GM21423 (cell line): Measurements from ENCODE around the gene XAF1.
"Not testable (repeated sequence)": the region's sequence is repeated elsewhere in the genome, so short reads cannot be mapped to it uniquely, and the experiment has no call there.

Experiments used
- ATAC-seq: cut with Tn5 transposase; IDR thresholded peaks from one replicate; pipeline ENCODE4 v1.9.1; 2021; ENCODE audit warnings: mild to moderate bottlenecking, moderate library complexity; ENCODE audit not compliant: unreplicated experiment

XAF1 gene

DNA sequence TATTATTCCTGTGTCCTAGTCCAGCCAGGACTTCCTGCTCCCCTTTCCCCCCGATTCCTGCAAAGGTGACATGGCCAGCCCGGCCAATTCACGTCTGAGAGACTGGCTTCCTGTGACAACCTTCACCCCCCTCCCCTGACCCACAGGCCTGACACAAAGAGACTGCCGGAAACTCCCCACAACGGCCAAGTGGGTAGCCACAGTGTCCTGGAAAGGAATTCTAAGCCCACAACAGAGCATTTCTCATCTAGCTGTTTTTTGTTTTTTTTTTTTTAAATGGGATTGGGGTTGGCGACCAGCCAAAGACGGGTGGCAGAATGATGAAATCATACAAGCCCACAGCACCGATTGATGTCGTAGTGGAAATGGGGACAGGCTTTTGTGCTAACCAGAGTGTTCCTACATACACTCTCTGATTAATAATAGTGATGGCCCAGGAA, 2.8 kb upstream of the XAF1 start:
- no peak for ATAC-seq

DNA sequence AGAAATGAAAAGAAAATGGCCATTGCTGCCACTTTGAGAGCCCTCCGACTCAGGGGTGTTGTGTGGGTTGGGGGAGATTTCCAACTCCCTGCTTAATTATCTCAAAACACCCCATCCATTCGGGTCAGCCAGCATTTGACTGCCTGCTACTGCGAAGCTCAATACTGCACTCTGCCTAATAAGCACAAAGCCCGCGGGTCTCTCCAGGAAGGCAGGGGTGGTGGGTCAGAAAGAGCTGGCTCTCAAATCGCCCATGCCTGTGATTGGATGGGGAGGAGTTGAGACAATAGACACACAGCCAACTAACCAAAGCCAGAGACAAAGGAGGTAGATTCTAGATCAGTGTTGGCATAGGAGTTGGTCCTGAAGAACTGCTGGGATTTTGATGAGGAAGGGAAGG, 2.3 kb upstream of the XAF1 start:
- ATAC-seq = no peak

DNA sequence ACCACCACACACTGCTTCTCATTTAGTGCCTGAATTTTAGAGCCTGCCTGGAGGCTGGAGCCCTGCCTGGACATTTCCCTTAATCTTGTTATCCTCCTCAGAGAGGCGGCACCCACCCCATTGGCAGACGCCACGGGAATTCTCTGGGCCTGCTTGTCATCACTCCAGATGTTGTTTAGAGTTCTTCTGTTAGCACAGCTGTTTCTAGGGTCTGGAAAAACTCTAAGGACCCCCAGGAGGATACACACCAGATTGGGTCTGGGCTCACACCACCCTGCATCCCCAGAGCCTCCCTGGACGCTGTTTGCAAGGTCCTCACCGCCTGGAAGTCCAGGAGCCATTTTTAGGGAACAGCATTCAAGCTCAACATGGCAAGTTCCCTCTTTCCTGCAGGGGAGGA, 565 bp upstream of the XAF1 start:
- no peak for ATAC-seq

DNA sequence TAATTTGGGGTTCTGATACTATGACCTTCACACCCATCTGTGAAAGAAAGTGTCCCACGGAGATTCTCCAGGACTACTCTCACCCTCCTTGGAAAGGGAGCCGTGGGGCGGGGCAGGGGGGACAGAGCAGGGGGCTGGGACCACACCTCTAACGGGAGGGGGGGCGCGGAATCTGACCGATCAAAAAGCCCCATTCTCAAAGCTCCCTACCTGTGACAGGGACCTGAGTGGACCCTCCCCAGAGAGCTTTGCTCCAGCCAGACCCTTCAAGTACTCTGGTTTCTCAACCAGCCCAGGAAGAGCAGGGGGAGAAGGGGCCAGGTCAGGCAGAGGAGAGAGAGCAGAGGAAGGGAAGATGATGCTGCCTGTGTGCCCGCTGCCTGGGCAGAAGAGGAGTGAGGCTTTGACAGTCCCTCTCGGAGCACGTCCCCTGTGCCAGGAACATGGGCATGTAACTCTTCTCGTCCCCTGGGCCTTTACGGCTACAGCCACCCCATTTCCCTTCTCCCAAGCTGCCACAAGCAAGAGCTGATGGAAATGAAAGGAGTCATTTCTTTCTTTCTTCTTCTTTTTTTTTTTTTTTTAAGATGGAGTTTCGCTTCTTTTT, 682 bp downstream of the XAF1 start:
- no peak for ATAC-seq

DNA sequence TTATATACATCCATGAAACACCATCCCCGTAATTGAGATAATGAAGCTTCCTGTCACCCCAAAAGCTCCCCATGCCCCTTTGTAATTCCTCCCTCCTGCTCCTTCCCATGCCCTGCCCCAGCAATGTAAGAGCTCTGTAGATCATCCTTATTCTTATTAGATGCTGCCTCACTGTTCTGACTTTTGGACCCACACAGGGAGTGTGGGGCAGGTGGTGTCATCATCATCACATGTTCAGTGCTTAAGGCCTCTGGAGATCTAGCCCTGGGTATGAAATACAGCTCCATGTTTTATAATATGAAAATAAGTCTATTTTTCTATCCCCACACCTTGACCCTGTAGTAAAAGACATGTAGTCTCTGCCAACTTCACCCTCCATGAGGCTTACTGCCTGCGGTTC, 1.9 kb downstream of the XAF1 start:
- ATAC-seq = no peak

DNA sequence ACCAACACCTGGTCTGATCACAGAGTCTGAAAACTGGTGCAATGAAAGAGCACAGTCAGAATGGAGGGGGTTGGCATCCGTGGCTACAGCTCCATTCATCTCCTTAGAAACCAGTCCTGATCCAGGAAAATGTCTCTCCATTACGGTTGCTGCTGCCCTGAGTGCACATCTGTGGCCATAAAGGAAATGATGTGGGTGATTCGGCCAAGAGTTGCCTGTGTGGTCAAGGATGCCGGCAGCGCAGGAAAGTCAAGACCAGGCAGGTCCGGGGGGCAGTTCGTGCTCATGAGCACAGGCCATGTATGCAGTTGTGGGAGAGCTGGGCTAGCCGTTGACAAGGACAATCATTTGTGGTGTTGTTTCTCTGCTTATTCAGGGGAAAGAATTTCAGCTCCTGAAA, 5.9 kb downstream of the XAF1 start:
- ATAC-seq = no peak

DNA sequence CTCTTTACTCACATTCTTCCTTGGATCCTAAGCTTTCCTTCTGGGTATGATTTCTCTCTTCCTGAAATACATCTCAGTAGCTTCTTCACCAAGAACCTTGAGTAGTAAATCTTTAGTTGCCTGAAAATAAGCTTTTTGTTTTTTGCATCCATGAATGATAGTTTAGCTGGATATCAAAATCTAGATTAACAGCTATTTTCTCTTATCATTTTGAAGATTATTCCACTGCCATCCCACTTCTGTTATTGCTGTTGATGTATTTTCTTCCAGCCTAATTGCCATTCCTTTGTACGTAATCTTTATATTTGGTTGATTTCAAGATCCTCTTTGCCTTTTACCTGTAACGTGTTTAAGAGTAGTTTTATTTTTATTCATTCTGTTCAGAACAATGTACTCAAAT, 12.6 kb downstream of the XAF1 start:
- no peak for ATAC-seq

DNA sequence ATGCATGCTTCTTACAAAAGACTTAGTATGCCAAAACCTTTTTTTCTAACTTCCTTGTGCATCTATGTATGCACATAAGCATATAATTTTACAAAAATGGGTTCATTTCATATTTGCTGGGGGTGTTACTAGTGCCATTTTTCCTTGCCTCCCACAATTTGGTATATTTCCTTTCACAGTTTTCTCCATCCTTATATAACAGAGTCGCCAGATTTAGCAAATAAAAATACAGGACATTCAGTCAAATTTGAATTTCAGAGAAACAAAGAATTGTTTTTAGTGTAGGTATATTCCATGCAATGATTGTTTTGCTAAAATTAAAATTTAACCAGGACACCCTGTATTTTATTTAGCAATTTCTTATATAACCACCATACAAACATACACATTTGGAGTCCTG, 16.2 kb downstream of the XAF1 start:
- ATAC-seq = no peak

DNA sequence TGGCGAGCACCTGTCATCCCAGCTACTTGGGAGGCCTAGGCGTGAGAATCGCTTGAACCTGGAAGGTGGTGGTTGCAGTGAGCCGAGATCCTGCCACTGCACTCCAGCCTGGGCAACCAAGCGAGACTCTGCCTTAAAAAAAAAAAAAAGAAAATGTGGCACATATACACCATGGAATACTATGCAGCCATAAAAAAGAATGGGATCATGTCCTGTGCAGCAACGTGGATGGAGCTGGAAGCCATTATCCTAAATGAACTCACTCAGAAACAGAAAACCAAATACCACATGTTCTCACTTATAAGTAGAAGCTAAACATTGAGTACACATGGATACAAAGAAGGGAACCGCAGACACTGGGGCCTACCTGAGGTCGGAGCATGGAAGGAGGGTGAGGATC, 19.1 kb downstream of the XAF1 start:
- not testable (repeated sequence) for ATAC-seq

DNA sequence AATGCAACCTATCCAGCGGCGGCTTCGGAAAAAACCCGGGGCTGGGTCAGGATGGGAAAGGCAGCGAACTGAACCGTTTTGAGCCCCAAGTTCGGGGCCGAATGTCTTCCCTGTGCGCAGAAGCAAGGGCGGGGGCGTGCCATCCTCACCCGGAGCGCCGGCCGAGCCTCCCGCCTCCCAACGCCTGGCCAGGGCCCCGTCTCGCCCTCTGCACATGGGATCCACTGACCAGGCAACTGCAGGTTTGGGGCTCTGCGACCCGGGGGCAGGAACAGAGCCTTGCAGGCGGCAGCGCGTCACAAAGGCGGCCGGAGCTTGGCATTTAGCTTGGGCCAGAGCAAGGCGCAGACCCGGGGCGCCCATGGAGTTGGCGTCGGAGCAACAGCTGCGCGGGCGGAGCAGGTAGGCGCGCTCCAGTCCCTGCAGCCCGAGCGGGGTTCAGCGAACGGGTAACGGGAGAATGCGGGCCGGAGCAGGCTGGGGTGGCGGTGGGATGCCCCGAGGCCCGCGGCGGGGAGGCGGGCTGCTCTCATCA, 20.1 kb downstream of the XAF1 start, which contains the start of gene FBXO39:
FBXO39 (plus strand) TSS at position 345 of the 535 bp plus-strand sequence. CDS start 3,654 bp downstream, outside the sequence.
- ATAC-seq = no peak

DNA sequence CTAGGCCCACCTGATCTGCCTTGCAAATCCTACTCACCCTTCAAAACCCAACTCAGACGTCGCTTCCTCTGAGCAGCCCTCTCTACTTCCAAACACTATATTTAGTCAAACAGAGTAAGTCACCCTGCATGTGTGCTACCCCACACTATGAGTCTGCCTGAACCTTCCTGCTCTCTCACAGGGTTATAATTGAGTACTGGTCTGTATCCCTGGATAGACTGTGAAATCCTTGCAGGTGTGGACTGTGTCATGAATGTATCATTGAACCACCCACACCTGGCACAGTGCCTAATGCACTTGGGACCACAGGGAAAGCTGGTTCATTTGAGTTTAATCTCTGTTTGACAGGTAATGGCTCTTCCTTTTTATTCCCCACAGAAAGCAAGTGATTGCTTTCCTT, 23.6 kb downstream of the XAF1 start:
- no peak for ATAC-seq

DNA sequence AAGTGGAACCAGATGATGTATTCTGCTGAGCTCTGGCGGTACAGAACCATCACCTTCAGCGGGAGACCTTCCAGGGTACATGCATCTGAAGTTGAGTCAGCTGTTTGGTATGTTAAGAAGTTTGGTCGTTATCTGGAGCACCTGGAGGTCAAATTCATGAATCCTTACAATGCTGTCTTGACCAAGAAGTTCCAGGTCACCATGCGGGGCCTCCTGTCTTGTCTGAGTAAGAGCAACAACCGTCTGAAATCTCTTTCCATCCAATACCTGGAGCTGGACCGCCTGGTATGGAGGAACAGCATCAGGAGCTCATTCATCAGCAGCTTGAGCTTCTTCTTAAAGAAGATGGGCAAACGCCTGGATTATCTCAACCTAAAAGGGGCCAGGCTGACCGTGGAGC, 24.2 kb downstream of the XAF1 start:
- ATAC-seq = no peak

DNA sequence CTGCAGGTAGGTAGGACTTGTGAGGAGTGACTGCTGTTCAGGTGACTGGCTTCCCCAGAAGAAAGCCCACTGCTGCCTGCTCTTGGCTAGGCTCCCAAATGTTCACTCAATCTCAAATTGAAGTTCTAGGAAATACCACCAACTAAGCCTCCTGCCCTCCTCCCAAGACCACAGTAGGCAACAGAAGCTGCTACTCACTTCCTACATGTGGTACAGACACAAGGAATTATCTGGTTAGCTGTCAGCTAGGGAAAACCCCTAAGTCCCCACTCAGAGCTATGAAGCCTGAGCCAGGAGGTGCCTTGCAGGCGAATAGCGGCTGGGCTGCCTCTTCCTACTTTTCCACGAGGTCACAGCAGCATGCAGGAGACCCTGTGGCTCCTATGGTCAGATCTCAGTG, 25.0 kb downstream of the XAF1 start:
- ATAC-seq = no peak

DNA sequence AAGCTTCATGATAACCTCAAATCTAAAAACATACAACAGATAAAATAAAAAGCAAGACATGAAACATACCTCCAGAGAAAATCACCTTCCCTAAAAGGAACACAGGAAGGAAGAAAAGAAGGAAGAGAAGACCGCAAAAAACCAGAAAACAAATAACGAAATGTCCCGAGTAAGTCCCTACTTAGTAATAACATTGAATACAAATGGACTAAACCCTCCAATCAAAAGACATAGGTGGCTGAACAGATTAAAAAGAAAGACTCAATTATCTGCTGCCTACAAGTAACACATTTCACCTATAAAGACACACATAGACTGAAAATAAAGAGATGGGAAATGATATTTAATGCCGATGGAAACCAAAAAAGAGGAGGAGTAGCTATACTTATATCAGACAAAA, 26.4 kb downstream of the XAF1 start:
- ATAC-seq = no peak

DNA sequence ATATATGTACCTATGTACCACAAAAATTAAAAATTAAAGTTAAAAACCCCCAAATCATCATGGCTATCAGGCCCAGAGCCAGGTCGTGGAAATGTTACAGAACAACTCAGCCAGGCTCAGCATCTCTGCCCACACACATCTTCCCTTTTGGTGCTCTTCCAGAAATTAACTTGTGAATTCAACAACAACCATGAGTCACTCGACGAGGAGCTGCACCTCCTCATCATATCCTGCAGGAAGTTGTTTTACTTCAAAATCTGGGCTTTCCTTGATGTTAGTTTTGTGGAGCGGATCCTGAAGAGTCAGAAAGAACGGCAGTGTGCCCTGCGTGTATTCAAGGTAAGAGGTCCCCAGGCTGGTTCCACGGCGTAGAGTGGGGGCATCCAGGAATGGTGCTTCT, 30.8 kb downstream of the XAF1 start:
- no peak for ATAC-seq

DNA sequence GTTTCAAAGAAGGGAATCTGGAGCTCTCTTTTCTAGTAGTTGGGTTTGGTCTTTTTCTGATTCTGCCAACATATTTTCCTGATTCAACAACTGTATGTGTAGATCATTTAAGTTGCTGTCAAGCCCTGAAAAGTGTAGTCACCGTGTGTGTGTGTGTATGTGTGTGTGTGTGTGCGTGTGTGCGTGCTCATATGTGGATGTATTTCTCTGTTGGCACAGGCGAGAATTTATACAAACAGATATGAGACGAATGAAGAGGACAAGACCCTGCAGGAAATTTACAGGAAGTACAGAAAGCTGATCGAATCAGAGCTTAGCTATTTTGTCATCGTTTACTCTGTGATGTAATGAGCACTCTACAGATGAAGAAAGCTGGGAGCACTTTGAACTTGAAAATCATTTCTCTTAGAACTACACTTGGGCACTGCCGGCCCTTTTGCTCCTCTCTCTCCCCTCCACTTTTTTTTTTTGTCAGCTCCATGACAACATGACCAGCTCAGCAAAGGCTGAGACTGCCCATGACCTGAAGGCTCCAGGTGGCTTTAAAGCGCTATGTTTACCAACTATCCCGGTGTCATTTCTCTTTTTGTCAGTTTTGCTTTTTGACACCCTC, 31.3 kb downstream of the XAF1 start:
- ATAC-seq = no peak

DNA sequence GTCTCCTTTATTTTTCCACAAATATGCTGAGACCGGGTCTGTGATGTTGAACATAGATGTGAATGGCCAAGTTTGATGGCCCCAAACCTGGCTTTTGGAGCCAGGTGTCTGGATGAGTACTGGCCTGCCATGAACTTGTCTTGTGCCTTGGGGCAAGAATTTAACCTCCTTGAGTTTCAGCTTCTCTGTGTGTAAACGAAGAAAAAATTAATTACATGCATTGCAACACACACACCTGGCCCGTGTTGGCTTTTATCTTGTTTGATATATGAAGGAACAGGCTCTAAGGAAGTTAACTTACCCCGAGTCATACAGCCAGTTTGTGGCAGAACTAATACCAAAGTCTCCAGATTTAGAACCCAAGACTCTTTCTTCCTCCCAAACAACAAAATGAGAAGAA, 33.3 kb downstream of the XAF1 start:
- no peak for ATAC-seq

DNA sequence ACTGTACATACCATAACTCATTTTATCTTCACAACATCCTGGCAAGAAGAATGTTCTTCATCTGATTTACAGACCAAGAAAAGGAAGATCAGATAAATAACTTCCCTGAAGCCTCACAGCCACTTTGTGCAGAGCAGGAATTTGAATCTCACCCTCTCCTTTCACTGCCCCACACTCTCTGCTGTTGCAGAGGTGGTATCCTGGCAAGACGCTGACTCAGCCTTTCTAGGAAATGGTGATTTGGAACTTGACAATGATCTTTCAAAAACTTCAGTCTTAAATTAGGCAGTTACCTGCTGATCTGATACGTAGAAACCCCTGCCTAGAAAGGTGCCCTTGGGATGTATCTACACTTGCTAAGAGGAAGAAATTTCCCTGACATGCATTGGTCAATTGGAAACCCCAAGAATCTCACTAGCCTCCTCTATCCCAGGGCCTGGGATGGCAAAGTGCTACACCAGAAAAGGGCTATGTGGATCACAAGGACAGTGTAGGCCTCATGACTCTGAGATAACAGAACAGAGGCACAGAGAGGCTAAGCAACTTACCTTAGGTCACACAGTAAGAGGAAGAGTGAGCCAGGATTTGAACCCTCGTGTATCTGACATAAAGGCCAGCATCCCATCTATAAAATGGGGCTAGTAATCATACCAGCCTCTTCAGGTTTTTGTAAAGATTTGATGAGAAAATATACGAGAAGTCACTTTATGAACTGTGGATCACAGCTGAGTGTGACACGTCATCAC, 38.1 kb downstream of the XAF1 start:
- no peak for ATAC-seq

DNA sequence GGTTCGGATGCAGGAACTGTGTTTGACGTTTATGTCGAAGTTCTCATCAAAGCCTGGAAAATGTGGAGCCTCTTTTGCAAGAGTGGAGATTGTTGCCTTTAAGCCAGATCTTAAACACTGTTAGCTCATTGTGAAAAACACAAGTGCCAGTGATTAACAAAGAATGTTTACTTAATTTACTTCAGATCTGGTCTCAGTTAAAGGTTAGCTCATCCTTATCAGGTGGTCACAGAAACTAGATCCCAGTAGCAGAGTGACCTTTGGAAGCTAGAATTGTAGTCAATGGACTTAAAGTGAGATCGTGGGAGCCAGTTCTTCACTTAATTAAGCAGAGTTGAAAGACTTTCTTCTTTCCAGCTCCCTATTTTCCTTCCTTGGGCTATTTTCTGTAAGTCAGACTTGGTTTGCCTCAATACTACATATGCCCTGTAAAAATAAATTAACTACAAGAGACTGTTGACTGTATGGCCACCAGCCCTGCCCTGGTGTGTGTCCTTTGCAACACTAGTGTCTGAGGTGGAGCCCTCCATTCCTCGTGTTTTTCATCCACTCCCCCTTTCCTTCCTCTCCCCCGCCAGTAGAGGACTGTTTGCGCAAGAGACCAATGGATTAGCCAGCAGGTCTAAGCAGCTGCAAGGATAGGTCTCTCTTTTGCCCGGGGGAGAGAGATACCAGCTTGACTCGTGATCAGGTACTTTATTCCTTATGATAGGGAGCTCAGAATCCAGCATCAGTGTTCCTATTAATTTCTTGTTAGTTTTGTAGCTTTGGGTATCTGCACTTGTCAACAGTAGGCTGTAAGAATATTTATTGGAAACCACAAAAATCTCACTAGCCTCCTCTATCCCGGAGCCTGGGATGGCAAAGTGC, 40.4 kb downstream of the XAF1 start:
- ATAC-seq = no peak

DNA sequence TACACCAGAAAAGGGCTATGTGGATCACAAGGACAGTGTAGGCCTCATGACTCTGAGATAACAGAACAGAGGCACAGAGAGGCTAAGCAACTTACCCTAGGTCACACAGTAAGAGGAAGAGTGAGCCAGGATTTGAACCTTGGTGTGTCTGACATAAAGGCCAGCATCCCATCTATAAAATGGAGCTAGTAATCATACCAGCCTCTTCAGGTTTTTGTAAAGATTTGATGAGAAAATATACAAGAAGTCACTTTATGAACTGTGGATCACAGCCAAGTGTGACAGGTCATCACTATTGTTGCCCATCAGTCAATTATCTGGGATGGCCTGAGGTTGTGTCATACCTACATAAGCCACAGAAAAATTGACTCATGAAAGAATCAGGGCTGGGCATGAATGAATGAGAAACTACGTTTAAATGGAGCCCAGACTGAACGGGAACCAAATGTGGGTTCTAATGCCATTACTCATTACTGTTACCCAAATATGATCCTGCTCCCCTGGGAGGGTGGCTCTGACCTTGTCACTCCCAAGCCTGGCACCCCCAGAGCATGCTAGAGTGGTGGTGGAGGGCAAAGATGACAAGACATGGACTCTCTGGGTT, 41.1 kb downstream of the XAF1 start:
- no peak for ATAC-seq
